ENCODE measurements around the gene MOB1A. TPM values are rescaled to one million over a fixed set of nuclear protein-coding genes. Genes with fewer than 3 reads are reported as not detected.
"Not testable (repeated sequence)": the region's sequence is repeated elsewhere in the genome, so short reads cannot be mapped to it uniquely, and the experiment has no call there.

The MOB1A gene
- total RNA-seq: 119 TPM

- DNase-seq (ENCODE audit: low spot score): peak; percentile 98
Observed at GRCh38 chr2:74178211-74179062, at the start of gene MOB1A. Gene MOB1A, minus strand, starts transcription at chr2:74178879. Its CDS starts 205 bp downstream, at chr2:74178674.

GRCh38 chr2:74227646-74228045 is 49.0 kb upstream of the MOB1A start:
- DNase-seq (ENCODE audit: low spot score): no peak

GRCh38 chr2:74226648-74227213 is 48.1 kb upstream of the MOB1A start:
- DNase-seq (ENCODE audit: low spot score): no peak

GRCh38 chr2:74225698-74226459 is 47.2 kb upstream of the MOB1A start:
- no peak for DNase-seq (ENCODE audit: low spot score)

GRCh38 chr2:74223941-74224770 is 45.5 kb upstream of the MOB1A start:
- no peak for DNase-seq (ENCODE audit: low spot score)

- no peak for DNase-seq (ENCODE audit: low spot score)
Observed at GRCh38 chr2:74222300-74222650, 43.6 kb upstream of the MOB1A start.

- no peak for DNase-seq (ENCODE audit: low spot score)
Observed at GRCh38 chr2:74221604-74222299, 43.1 kb upstream of the MOB1A start.

GRCh38 chr2:74221091-74221490 is 42.4 kb upstream of the MOB1A start:
- DNase-seq (ENCODE audit: low spot score): no peak

- no peak for DNase-seq (ENCODE audit: low spot score)
Observed at GRCh38 chr2:74219846-74220486, 41.3 kb upstream of the MOB1A start.

- no peak for DNase-seq (ENCODE audit: low spot score)
Observed at GRCh38 chr2:74216642-74217041, 38.0 kb upstream of the MOB1A start.

GRCh38 chr2:74215771-74216170 is 37.1 kb upstream of the MOB1A start:
- not testable (repeated sequence) for DNase-seq (ENCODE audit: low spot score)

GRCh38 chr2:74212702-74213410 is 34.2 kb upstream of the MOB1A start:
- no peak for DNase-seq (ENCODE audit: low spot score)

GRCh38 chr2:74206180-74206688 is 27.6 kb upstream of the MOB1A start:
- DNase-seq (ENCODE audit: low spot score): no peak

- peak; percentile 49 for DNase-seq (ENCODE audit: low spot score)
Observed at GRCh38 chr2:74205596-74205995, 26.9 kb upstream of the MOB1A start.

GRCh38 chr2:74205113-74205512 is 26.4 kb upstream of the MOB1A start:
- no peak for DNase-seq (ENCODE audit: low spot score)

- no peak for DNase-seq (ENCODE audit: low spot score)
Observed at GRCh38 chr2:74204436-74204835, 25.8 kb upstream of the MOB1A start.

GRCh38 chr2:74201596-74201995 is 22.9 kb upstream of the MOB1A start:
- DNase-seq (ENCODE audit: low spot score): no peak

- DNase-seq (ENCODE audit: low spot score): no peak
Observed at GRCh38 chr2:74201196-74201595, 22.5 kb upstream of the MOB1A start.

GRCh38 chr2:74199871-74200305 is 21.2 kb upstream of the MOB1A start:
- no peak for DNase-seq (ENCODE audit: low spot score)

GRCh38 chr2:74199275-74199701 is 20.6 kb upstream of the MOB1A start:
- DNase-seq (ENCODE audit: low spot score): no peak
